ENCODE measurements around the gene CYB5R3.
"Not testable (repeated sequence)": the region's sequence is repeated elsewhere in the genome, so short reads cannot be mapped to it uniquely, and the experiment has no call there.

The CYB5R3 gene

DNA sequence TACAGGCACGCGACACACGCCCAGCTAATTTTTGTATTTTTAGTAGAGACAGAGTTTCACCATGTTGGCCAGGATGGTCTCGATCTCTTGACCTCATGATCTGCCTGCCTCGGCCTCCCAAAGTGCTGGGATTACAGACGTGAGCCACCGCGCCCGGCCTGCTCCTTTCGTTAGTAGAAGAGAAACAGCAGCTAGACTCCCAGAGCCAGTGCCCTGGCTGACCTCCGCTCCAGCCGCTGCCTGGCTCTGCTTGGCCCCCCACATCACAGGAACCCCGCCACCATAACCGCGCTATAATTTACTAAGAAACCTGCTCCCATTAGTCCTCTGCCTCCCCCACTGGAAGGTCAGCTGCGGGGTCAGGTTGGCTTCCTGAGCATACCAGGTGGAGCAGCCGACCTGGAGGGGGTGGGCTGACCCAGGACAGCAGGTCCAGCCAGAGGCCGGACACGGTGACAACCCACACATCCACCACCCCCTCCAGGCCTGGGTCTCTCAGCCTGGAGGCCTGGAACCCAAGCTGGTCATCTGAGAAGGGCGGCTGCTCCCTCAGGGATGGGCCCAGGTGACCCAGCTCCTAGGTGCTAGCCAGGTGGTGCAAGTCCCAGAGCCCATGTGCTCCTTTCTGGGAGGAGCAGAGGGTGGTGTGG lies 27.0 kb downstream of the CYB5R3 start:
- no peak for DNase-seq

DNA sequence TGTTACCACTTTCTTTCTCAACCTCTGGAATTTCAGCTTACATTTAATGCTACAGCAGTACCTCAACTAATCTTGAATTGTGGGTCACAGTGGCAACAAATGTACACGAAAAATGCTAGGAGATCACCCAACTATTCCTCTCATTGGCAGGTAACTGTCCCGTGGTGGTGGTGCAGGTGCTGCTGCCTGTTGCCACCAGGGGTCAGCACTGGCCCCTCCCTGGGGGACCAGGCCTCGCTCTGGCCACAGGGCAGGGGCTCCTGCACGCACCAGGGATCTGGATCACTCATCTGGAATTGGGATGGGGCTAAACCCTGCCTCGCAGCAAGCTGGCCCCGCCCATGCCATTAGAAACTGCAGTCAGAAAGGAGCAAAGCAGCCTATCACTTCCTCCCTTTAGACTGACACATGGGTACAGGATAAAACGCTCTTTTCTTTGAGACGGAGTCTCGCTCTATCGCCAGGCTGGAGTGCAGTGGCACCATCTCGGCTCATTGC lies 27.6 kb downstream of the CYB5R3 start:
- peak; percentile 42 for DNase-seq

DNA sequence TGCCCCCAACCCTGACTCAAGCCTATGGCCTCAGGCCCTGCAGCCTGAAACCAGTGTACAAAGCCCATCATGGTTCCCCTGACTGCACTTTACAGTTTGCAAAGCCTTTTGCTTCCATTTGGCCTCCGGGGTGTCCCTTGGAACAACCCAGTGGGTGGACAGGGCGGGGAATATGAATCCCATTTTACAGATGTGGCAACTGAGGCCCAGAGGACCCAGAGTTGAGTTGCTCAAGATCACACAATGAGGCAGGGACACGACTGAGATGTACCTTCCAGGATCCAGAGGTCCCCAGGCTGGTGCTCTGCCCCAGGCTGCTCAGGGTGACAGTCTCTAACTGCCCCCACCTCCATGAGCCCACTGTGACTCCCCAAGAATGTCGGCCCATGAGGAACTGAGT lies 29.1 kb downstream of the CYB5R3 start:
- DNase-seq = no peak

DNA sequence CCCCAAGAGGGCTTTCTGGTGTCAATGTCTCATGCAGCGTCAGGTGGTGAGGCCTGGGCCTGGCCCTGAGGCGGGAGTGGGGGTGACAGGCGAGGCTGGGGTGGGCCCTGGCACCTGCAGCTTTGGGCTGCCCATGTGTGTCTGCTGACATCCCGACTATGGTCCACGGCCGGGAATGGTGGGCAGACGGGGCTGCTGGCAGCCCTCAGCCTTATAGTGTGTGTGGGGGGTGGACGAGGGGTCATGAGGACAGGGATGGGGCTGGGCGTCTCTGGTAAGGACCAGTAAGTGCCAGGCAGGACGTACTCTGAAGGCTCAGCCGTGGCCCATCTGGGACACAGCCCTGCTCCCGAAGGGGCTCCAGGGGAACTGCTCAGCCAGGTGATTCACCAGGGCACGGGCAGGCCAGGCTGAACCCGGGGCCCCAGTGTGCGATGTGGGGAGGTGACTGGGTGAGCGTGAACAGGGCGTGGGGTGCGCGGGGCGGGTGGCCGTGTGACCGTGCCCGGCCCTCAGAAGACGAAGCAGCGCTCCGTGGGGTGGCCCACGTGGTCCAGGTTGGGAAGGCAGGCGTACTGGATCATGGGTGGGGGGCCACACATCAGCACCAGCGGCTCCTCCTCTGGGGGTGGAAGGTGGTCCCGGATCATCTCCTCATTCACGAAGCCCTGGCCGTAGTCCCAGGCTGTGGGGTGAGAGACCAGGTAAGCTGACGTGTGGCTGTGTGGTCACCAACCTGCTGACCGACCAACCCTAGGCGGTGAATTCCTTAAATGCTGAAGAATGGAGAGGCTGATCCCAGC lies 29.7 kb downstream of the CYB5R3 start:
- DNase-seq = no peak

DNA sequence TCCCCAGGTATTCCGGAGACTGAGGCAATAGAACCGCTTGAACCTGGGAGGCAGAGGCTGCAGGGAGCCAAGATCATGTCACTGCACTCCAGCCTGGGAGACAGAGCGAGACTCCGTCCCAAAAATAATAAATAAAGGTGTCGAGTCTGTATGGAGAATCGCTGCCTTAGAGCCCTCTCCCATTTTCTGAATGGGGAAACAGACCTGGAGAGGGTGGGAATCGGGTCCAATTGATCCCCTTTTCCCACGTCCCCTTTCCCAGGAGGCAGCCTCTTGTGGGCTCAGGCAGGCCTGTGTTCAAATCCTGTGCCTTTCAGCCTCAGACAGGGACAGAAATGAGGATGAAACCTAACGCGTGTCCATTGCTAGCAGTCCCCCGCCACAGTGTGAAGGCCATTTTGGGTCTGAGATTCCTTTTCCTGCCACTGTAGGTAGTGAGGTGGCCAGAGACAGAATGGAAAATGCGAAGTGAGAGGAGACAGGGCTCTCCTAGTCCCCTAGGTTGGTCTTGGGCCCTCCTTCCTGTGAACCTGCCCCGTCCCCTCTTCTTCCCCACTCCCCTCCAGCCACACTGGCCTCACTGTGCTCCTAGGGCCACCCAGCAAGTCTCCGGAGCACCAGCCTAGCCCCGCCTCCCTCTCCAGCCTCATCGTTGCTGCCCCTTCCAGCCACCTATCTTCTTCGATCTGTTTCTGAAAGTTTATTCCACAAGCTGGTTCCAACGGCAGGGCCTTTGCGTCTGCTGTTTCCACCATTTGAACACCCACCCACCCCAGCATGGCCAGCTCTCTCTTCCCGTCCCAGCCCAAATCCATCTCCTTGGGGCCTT lies 31.8 kb downstream of the CYB5R3 start:
- DNase-seq = no peak

DNA sequence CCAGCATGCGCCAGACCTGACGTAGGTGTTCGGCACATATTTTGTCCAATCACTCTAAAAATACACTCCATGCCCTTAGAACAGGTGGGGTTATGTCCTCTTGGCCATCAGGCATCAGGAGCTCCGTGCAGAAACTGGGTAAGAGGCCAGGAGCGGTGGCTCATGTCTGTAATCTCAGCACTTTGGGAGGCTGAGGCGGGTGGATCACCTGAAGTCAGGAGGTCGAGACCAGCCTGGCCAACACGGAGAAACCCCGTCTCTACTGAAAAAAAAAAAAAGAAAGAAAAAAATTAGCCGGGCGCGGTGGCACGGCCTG lies 33.4 kb downstream of the CYB5R3 start:
- not testable (repeated sequence) for DNase-seq

DNA sequence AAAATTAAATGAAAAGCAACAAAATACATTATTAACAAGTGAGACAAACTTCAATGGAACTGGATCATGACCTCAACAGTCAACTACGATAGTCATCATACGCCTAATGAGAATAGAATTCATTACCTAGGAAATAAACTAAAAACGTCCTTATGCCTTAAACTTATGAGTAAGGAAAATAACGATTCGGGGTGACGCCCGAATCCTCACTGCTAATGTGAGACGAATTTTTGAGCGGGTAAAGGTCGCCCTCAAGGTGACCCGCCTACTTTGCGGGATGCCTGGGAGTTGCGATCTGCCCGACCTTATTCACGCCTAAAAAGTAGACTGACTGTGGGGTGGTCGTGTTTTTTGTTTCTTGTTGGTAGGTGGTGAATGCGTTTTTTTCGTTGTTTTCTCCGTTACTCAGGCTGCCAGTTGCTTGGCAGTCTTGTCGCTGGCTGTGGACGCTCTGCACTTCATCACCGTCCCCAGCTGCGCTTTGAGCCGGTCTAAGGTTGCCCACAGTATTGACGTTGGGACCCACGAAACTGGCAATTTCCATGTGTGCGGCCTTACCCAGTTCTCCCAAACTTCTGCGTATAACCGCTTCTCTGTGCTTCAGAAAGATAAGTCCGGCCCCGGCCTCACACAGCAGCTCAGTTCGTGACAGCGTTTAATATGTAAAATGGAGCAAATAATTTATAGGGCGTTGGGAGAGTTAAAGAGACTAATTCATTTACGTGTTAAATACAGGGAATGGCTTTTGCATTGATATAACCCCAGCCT lies 33.9 kb downstream of the CYB5R3 start:
- peak; percentile 99 for DNase-seq

DNA sequence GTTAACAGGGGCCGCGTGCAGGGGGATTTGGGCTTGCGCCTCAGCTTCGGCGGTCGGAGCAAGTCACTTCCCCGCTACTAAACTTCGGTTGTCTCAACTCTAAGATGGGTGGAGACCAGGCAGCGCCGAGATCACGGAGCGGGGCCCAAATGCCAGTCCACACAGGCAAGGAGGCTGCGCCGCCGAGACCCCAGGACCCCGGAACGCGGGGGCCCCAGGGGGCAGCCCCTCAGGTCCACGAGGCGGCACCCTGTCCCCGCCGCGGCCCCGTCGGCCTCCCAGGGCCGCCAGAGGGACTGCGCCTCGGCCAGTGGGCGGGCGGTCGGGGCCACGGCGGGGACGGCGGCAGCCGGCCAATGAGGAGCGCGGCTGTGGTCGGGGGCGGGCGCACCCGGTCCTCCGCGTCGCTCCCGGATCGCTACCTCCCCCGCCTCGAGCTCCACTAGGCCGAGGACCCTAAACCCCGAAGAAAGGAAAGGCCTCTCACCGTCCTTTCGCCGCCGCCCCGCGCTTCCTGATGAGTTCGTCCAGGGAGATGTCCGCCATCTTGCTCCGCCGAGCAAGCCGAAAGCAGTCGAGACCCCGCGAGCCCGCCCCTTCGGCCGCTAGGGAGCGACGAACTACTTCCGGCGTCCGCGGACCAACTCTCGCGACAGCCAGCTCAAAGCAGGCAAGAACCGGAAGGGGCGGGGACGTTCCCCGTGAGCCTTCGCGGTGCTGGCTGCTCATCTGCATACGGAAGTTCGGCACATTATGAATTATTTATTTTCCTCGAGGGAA lies 34.7 kb downstream of the CYB5R3 start, which contains the start of gene POLDIP3:
POLDIP3 (minus strand) TSS at position 572 of the 780 bp plus-strand sequence; CDS start at position 546, 26 bp downstream.
- peak; percentile 98 for DNase-seq

DNA sequence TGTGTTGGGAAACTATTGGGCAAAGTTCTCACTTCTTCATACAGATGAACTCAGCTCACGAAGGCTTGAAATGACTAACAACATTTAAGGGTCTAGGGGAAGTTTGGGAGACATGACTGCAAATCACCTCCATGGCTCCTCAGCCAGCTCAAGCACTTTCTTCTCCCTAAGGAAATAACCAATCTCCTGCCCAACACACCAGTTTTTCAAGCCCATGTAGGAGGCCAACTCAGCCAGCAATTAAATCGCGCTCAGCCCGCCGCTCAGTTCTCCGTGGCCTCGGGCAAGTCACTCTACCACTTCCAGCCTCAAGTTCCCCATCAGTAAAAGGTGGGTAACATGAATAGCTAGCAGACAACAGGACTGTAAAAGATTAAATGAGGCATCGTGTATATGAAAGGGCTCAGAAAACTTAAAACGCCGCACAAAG lies 35.3 kb downstream of the CYB5R3 start:
- no peak for DNase-seq

DNA sequence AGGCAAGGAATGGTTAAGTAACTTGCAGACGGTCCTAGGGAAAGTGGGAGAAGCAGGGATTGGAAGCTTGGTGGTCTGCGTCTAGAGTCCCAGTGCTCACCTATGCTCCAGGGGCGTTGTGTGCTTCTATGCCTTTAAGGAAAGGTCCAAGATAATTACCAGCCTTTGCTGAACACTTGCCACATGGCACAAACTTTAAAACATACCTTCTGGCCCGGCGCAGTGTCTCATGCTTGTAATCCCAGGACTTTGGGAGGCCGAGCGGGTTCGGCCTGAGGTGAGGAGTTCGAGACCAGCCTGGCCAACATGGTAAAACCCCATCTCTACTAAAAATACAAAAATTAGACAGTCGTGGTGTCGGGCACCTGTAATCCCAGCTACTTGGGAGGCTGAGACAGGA lies 36.9 kb downstream of the CYB5R3 start:
- no peak for DNase-seq

DNA sequence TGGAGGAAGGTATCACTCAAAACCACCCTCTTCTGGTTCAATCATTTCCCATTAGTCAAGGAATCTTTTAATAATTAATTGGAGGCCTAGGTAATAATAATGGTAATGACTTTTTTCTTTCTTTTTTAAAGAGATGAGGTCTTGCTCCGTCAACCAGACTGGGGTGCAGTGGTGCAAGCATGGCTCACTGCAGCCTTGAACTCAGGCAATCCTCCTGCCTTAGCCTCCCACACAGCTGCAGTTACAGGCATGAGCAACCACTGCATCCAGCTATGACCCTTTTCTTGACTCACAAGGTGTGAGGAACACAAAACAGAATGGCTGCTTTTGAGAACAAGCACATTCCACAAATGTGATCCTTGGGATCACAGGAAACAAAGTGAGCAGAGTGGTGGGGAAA lies 38.1 kb downstream of the CYB5R3 start:
- DNase-seq = no peak

DNA sequence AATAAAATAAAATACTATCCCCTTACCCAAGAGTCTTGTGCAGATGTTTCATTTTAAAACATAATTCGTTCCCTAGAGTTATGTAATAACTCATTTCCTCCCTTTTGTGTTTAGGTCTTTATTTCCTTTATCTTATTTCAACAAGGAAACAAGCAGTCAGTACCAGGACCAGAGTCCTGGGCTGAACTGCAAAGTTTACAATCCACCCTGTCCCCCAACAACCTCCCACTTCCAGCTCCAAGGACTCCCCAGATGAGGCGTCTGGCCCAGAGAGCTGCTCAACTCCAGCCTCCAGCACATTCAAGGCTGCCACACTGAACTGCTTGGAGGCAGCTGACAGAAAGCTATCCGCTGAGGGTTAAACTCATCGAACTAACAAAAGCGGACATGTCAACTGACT lies 39.0 kb downstream of the CYB5R3 start:
- DNase-seq = no peak

DNA sequence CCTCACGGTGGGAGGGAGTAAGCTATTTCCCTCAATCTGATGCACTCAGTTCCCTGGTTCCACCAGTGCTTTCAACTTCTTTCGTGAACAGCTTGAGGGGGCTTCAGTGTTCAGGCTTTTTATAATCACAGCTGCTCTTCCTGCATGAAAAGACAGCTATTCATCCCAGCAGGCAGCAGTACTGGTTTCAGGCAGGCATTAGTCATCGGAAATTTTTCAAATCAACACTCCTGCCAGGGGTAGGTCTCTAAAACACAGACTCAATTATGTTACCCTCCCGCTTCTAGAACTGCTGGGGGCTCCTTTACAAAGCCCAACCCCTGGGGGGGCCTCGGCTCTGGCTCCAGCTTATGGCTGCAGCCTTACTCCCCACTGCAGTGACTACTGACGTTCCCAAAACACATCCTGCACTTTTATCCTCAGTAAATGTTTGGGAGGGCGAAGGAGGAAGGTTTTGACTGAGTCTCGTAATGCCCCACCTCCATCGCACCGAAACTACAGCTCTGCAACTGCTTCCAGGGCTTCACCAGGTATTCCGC lies 40.3 kb downstream of the CYB5R3 start:
- DNase-seq = peak; percentile 59

DNA sequence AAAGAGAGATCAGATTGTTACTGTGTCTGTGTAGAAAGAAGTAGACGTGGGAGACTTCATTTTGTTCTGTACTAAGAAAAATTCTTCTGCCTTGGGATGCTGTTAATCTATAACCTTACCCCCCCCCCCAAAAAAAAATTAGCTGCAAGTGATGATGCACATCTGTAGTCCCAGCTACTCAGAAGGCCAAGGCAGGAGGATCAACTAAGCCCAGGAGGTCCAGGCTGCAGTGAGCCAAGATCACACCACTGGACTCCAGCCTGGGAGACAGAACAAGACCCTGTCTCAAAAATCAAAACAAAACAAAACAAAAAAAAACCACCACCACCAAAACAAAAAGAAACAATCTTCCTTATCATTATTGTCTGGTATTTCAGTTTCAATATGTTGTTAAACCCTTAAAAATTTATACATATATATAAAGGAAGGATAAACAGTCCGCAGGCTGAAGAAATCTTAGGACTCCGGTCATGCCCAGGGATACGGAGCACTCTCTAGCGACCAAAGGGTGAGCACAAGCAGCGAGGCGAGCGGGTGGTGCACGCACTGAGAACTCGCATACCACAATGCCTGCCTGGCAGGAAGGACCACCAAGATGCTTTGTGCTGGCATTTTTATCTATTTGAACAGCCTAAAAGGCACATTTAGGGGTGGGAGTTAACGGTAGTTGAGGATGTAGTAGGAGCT lies 40.9 kb downstream of the CYB5R3 start:
- DNase-seq = no peak

DNA sequence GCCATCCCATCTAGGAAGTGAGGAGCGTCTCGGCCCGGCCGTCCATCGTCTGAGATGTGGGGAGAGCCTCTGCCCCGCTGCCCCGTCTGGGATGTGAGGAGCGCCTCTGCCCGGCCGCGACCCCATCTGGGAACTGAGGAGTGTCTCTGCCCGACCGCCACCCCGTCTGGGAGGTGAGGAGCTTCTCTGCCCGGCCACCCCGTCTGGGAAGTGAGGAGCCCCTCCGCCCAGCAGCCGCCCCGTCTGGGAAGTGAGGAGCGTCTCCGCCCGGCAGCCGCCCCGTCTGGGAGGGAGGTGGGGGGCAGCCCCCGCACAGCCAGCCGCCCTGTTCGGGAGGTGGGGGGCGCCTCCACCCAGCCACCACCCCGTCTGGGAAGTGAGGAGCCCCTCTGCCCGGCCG lies 41.6 kb downstream of the CYB5R3 start:
- not testable (repeated sequence) for DNase-seq

DNA sequence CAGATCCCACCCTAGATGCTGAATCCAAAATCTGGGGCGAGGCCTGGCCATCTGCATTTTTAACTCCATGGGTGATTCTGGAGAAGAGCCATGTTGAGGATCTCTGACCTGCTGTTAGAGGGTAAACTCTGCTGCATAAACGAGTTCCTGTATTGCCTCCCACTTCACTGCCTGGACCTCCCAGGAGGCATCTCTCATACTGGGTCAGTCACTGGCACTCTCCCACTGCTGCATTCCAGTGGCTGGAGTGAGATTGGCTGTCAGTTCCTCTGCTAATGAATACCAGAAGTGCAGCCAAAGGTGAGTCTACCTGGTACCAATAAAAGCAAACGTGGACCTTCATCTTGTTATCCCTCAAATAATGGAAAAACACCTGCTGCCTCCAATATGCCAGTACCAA lies 44.8 kb downstream of the CYB5R3 start:
- DNase-seq = no peak

DNA sequence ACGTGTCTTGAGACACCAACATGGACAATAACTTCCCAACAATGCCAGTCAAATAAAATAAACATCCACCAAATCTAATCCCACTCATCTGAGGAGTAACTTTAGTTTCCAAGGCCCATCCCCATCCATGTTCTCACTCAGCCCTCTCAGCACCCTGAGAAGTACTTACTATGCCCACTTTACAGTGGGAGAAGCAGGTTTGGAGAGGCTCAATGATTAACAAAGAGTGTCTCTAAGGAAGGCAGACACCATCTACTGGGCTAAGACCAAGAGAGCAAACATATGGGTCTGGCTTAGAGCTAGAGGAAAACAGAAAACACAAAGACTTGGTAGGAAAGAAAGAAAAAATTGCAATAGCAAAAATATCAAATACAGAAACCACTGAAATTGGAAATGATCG lies 45.8 kb downstream of the CYB5R3 start:
- no peak for DNase-seq

DNA sequence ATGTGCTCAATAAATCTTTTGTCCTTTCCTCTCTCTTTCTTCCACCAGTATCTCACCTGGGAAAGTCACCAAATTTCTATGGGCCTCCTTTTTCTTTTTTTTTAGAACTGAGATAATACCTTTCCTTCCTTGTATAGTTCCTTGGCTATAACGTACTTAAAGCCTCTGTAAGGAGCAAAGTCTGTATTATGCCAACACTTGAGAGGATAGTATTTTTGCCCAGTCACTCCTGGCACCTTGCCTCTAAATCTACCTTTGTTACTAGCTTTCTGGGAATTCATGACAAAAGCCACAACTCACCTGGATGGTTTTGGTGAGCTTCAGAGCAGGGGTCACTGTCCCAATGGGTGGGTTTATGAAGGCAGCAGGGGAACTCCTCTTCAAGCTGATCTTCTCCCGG lies 46.7 kb downstream of the CYB5R3 start:
- DNase-seq = no peak

DNA sequence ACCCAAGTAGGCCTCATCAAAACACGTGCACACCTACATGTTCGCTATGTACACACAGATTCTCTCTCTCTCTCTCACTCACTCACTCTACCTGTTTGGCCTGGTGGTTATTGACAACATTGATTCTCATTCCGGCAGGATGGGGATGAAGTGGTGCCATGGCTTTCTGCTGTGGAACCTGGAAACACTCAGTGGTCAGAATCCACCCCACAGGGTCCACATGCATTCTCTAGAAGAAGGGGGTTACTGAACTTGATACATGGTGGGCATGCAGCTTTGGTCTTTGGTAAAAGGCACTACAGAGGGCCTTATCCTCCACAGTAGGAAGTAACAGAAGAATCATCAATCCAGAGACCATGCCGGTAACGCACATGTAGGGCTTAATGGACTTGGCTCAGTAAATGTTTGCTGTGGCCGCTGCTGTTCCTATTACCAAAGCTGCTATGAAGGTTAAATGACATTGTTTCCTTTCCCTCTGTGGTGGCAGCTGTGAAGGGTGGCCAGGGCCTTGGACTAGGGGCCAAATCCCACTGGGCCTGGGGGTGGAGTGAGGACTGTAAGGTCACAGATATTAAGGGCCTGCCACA lies 47.2 kb downstream of the CYB5R3 start:
- DNase-seq = no peak

DNA sequence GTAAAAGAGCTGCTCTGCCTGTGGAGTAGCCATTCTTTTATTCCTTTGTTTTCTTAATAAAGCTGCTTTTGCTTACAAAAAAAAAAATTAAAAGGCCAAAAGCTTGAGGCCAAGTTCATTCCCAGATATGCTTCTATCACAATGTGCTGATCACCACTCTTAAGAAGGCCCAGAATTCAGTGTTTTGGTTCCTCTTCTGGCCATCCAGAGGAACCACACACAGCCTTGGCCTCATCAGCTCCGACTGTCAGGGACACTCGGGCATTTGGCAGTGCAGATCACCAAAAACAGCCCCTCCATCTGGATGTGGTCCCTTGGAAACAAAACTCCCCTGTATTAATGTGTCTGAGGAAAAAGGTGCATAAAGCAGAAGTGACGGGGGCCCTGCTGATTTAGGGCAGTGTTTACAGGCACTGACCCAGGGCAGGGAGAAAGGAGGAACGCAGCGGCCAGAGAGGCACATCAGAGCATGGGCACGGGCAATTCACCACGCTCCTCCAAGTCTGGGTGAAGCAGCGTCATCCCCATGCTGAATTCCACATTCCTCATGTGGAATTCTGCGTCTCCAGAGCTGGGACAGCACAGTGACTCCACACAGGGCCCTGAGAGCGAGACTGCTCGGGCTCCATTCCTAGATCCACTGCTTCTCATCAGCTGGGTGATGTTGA lies 52.2 kb downstream of the CYB5R3 start:
- no peak for DNase-seq
